ENCODE data around the gene RTKN2. TPM values are rescaled to one million over a fixed set of nuclear protein-coding genes. Genes with fewer than 3 reads are reported as not detected.

Gene RTKN2
- total RNA-seq, 1 donor from 2014 or later: 0.09 TPM

DNA sequence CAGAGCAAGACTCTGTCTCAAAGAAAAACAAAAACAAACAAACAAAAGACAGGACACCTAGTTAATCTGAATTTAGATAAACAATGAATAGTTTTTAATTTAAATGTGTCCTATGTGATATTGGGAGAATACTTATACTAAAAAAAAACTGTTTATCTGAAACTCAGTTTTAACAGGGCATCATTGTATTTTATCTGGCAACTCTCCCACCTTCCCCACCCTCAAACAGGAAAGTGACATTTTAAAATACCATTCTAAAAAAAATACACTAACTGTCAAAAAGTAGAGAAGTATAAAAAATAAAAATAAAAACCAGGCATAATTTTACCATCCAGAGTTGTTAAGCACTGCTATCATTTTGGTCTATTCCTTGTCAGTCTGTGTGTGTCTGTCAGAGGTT lies 119.0 kb downstream of the RTKN2 start:
- no peak overlapping the region for H3K27ac Mint-ChIP-seq
- intact Hi-C loops (cut with micrococcal nuclease): no loop called here

GRCh38 chr10:62148155-62148554 lies 120.5 kb downstream of the RTKN2 start:
- H3K9me3 Mint-ChIP-seq: peaks cover 2% of the 10 kb centered on the region
- H3K27me3 Mint-ChIP-seq: no peaks in the 10 kb centered on the region
- POLR2A ChIA-PET: no interaction called here
- TF ChIP-seq CTCF (IDR thresholded peaks at IDR 0.05): no peak
- CTCF ChIA-PET: no interaction called here
- peaks cover 2% of the 10 kb centered on the region for H3K36me3 Mint-ChIP-seq (ENCODE audit: low read depth)
- no peak for ATAC-seq (ENCODE audit: low read depth)
- H3K4me1 Mint-ChIP-seq: peaks cover 9% of the 10 kb centered on the region
- no peak overlapping the region for H3K4me3 Mint-ChIP-seq
- no peak overlapping the region for H3K27ac Mint-ChIP-seq
- DNase-seq: no peak
- intact Hi-C loops (cut with micrococcal nuclease): no loop called here

More for the DNA sequence above, 119.0 kb downstream of the RTKN2 start:
- Mint-ChIP-seq H3K27me3 (no peaks in the 10 kb centered on the region), H3K36me3 (ENCODE audit: low read depth) (no peaks in the 10 kb centered on the region), H3K9me3 (peaks cover 2% of the 10 kb centered on the region), H3K4me3 (no peak overlapping the region), H3K4me1 (peaks cover 3% of the 10 kb centered on the region)
- DNase-seq: no peak
- CTCF ChIA-PET: no interaction called here
- POLR2A ChIA-PET: no interaction called here
- TF ChIP-seq CTCF (IDR thresholded peaks at IDR 0.05): no peak
- ATAC-seq (ENCODE audit: low read depth): no peak

DNA sequence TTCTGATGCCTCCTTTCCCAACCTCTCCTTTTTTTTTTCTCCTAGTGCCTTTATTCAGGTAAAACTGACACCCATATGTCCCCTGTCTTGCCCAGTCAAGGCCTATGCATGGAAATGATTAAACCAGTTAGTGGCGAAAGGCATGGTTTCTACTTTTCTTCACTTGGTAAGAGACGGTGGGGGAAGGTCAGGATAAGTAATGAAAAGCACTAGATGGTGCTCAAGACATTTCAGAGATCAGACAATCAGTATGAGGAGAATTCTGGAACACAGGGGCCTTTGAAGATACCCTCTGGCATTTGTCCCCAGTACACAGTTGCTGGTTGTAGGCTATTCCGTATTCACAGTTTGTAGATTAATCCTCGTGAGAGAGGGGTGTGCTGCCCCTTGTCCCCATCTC lies 121.2 kb downstream of the RTKN2 start:
- intact Hi-C loops (cut with micrococcal nuclease): no loop called here
- no peak overlapping the region for H3K4me3 Mint-ChIP-seq
- ChIA-PET CTCF (no interaction called here), POLR2A (no interaction called here)
- H3K4me1 Mint-ChIP-seq: peaks cover 9% of the 10 kb centered on the region
- no peaks in the 10 kb centered on the region for H3K27me3 Mint-ChIP-seq
- DNase-seq (no peak), ATAC-seq (ENCODE audit: low read depth) (no peak)
- H3K9me3 Mint-ChIP-seq: peaks cover 2% of the 10 kb centered on the region
- no peak overlapping the region for H3K27ac Mint-ChIP-seq
- peaks cover 2% of the 10 kb centered on the region for H3K36me3 Mint-ChIP-seq (ENCODE audit: low read depth)
- TF ChIP-seq CTCF (IDR thresholded peaks at IDR 0.05): no peak

GRCh38 chr10:62136931-62137330 lies 131.7 kb downstream of the RTKN2 start:
- H3K4me1 Mint-ChIP-seq: no peaks in the 10 kb centered on the region
- no peak overlapping the region for H3K4me3 Mint-ChIP-seq
- ATAC-seq (ENCODE audit: low read depth): no peak
- POLR2A ChIA-PET: no interaction called here
- no peak overlapping the region for H3K27ac Mint-ChIP-seq
- DNase-seq: no peak
- no peaks in the 10 kb centered on the region for H3K27me3 Mint-ChIP-seq
- no peak for TF ChIP-seq CTCF (IDR thresholded peaks at IDR 0.05)
- intact Hi-C loops (cut with micrococcal nuclease): no loop called here
- H3K9me3 Mint-ChIP-seq: peaks cover 4% of the 10 kb centered on the region
- CTCF ChIA-PET: no interaction called here
- H3K36me3 Mint-ChIP-seq (ENCODE audit: low read depth): no peaks in the 10 kb centered on the region

DNA sequence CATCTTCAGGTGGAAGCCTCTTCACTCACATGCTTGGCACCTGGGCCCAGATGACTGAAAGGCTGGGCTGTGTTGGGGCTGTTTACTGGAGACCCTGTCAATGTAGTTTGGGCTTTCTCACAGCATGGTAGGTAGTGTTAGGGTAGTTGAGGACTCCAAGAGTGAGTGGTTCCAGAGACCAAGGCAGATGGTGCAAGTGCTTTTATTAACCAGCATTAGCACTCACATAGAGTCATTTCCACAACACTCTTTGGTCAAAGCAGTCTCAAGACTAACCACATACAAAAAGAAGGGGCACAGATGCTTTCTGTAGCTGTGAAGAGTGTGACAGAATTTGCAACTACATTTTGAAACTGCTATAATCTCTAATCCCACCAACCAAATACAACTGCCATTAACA lies 135.0 kb downstream of the RTKN2 start:
- Mint-ChIP-seq H3K9me3 (peaks cover 8% of the 10 kb centered on the region), H3K36me3 (ENCODE audit: low read depth) (no peaks in the 10 kb centered on the region), H3K4me3 (no peak overlapping the region), H3K27me3 (no peaks in the 10 kb centered on the region), H3K27ac (no peak overlapping the region), H3K4me1 (peaks cover 4% of the 10 kb centered on the region)
- TF ChIP-seq CTCF (IDR thresholded peaks at IDR 0.05): no peak
- ChIA-PET CTCF (no interaction called here), POLR2A (no interaction called here)
- no peak for ATAC-seq (ENCODE audit: low read depth)
- DNase-seq: no peak
- intact Hi-C loops (cut with micrococcal nuclease): no loop called here

Other genes with a start within 250 kb of the RTKN2 start
- not detected in 2 replicates for gene ZNF365, start 105.5 kb upstream of the RTKN2 start, total RNA-seq